HEK293 (cell line): ENCODE results near the gene NATD1.
A peak's percentile ranks its signal among the peaks of the same experiment; 100 is the strongest.

Source experiments
- ELK4 ChIP-seq: IDR thresholded peaks from 2 replicates; pipeline ENCODE4 v1.6.1; 2011; ENCODE audit warnings: mild to moderate bottlenecking, low read depth, low read length, borderline replicate concordance
- RBAK ChIP-seq: fragments of 450-650 bp; formaldehyde crosslinking; IDR thresholded peaks from 2 replicates; pipeline ENCODE4 v1.5.1; 2016; ENCODE audit warnings: missing biosample characterization, missing genetic modification characterization
- SCRT1 ChIP-seq: fragments of 450-650 bp; formaldehyde crosslinking; IDR thresholded peaks from 2 replicates; pipeline ENCODE4 v1.5.1; 2016; ENCODE audit warnings: missing biosample characterization, missing genetic modification characterization, borderline replicate concordance
- ZBTB21 ChIP-seq: fragments of 450-650 bp; formaldehyde crosslinking; IDR thresholded peaks from 2 replicates; pipeline ENCODE4 v1.5.1; 2017; ENCODE audit warnings: missing biosample characterization, missing genetic modification characterization
- ZBTB44 ChIP-seq: fragments of 450-650 bp; IDR thresholded peaks from 2 replicates; pipeline ENCODE4 v1.5.1; 2018; ENCODE audit warnings: missing biosample characterization, mild to moderate bottlenecking, missing genetic modification characterization
- ZBTB48 ChIP-seq: fragments of 450-650 bp; formaldehyde crosslinking; IDR thresholded peaks from 2 replicates; pipeline ENCODE4 v1.5.1; 2016; ENCODE audit warnings: missing biosample characterization, missing genetic modification characterization
- ZBTB8A ChIP-seq: fragments of 450-650 bp; formaldehyde crosslinking; IDR thresholded peaks from 2 replicates; pipeline ENCODE4 v1.5.1; 2016; ENCODE audit warnings: missing biosample characterization, missing genetic modification characterization
- ZNF132 ChIP-seq: fragments of 450-650 bp; formaldehyde crosslinking; IDR thresholded peaks from 2 replicates; pipeline ENCODE4 v1.5.1; 2017; ENCODE audit warnings: missing biosample characterization, missing genetic modification characterization, borderline replicate concordance
- ZNF19 ChIP-seq: fragments of 450-650 bp; formaldehyde crosslinking; IDR thresholded peaks from 2 replicates; pipeline ENCODE4; 2016; ENCODE audit warnings: missing biosample characterization, missing genetic modification characterization, low read depth
- ZNF202 ChIP-seq: fragments of 450-650 bp; formaldehyde crosslinking; IDR thresholded peaks from 2 replicates; pipeline ENCODE4 v1.5.1; 2016; ENCODE audit warnings: missing biosample characterization, missing genetic modification characterization, borderline replicate concordance
- ZNF214 ChIP-seq: fragments of 450-650 bp; formaldehyde crosslinking; IDR thresholded peaks from 2 replicates; pipeline ENCODE4 v1.5.1; 2017; ENCODE audit warnings: missing biosample characterization, mild to moderate bottlenecking, missing genetic modification characterization, borderline replicate concordance
- ZNF266 ChIP-seq: fragments of 450-650 bp; formaldehyde crosslinking; IDR thresholded peaks from 2 replicates; pipeline ENCODE4 v1.5.1; 2016; ENCODE audit warnings: missing biosample characterization, missing genetic modification characterization, low read depth
- ZNF366 ChIP-seq: fragments of 450-650 bp; formaldehyde crosslinking; conservative IDR thresholded peaks from 2 replicates; pipeline ENCODE4 v1.5.1; 2016; ENCODE audit warnings: missing biosample characterization, missing genetic modification characterization
- ZNF473 ChIP-seq: fragments of 450-650 bp; formaldehyde crosslinking; IDR thresholded peaks from 2 replicates; pipeline ENCODE4 v1.5.1; 2017; ENCODE audit warnings: missing biosample characterization, missing genetic modification characterization
- ZNF514 ChIP-seq: fragments of 450-650 bp; formaldehyde crosslinking; IDR thresholded peaks from 2 replicates; pipeline ENCODE4 v1.5.1; 2016; ENCODE audit warnings: missing biosample characterization, missing genetic modification characterization
- ZNF530 ChIP-seq: fragments of 450-650 bp; formaldehyde crosslinking; IDR thresholded peaks from 2 replicates; pipeline ENCODE4 v1.5.1; 2016; ENCODE audit warnings: low read depth, missing biosample characterization, missing genetic modification characterization
- ZNF549 ChIP-seq: fragments of 450-650 bp; IDR thresholded peaks from 2 replicates; pipeline ENCODE4 v1.5.1; 2018; ENCODE audit warnings: missing biosample characterization, missing genetic modification characterization, mild to moderate bottlenecking, inconsistent platforms, moderate library complexity
- ZNF558 ChIP-seq: fragments of 450-650 bp; formaldehyde crosslinking; IDR thresholded peaks from 2 replicates; pipeline ENCODE4 v1.5.1; 2016; ENCODE audit warnings: missing biosample characterization, missing genetic modification characterization
- ZNF561 ChIP-seq: fragments of 450-650 bp; IDR thresholded peaks from 2 replicates; pipeline ENCODE4 v1.5.1; 2018; ENCODE audit warnings: missing biosample characterization, missing genetic modification characterization, borderline replicate concordance
- ZNF600 ChIP-seq: fragments of 450-650 bp; formaldehyde crosslinking; IDR thresholded peaks from 2 replicates; pipeline ENCODE4 v1.5.1; 2016; ENCODE audit warnings: missing biosample characterization, missing genetic modification characterization
- ZNF621 ChIP-seq: fragments of 450-650 bp; formaldehyde crosslinking; IDR thresholded peaks from 2 replicates; pipeline ENCODE4 v1.5.1; 2017; ENCODE audit warnings: missing biosample characterization, missing genetic modification characterization
- ZNF629 ChIP-seq: fragments of 450-650 bp; formaldehyde crosslinking; IDR thresholded peaks from 2 replicates; pipeline ENCODE4 v1.5.1; 2017; ENCODE audit warnings: missing biosample characterization, missing genetic modification characterization
- ZNF692 ChIP-seq: fragments of 450-650 bp; formaldehyde crosslinking; IDR thresholded peaks from 2 replicates; pipeline ENCODE4 v1.5.1; 2016; ENCODE audit warnings: missing biosample characterization, missing genetic modification characterization
- ZNF747 ChIP-seq: fragments of 450-650 bp; formaldehyde crosslinking; IDR thresholded peaks from 2 replicates; pipeline ENCODE4 v1.5.1; 2016; ENCODE audit warnings: missing biosample characterization, missing genetic modification characterization
- ZNF792 ChIP-seq: fragments of 450-650 bp; formaldehyde crosslinking; IDR thresholded peaks from 2 replicates; pipeline ENCODE4 v1.5.1; 2016; ENCODE audit warnings: missing biosample characterization, missing genetic modification characterization
- ZNF837 ChIP-seq: fragments of 450-650 bp; formaldehyde crosslinking; IDR thresholded peaks from 2 replicates; pipeline ENCODE4 v1.5.1; 2016; ENCODE audit warnings: missing biosample characterization, missing genetic modification characterization
- TF ChIP-seq, protein P1 (sequence below): fragments of 450-650 bp; formaldehyde crosslinking; conservative IDR thresholded peaks from 2 replicates; pipeline ENCODE4 v1.5.1; 2016; ENCODE audit warnings: low read depth, missing biosample characterization, missing genetic modification characterization
- TF ChIP-seq, protein P2 (sequence below): fragments of 450-650 bp; IDR thresholded peaks from 2 replicates; pipeline ENCODE4 v1.5.1; 2018; ENCODE audit warnings: missing biosample characterization, missing genetic modification characterization
- TF ChIP-seq, protein P3 (sequence below): fragments of 450-650 bp; formaldehyde crosslinking; IDR thresholded peaks from 2 replicates; pipeline ENCODE4 v1.5.1; 2016; ENCODE audit warnings: missing biosample characterization, missing genetic modification characterization

Gene NATD1

GRCh38 chr17:21284319-21285163 is 31.3 kb upstream of the NATD1 start, which contains the start of gene MAP2K3 (continued):
- no peak for TF ChIP-seq ELK4
- TF ChIP-seq ZNF549 (tag by site-specific recombination) = no peak
- no peak for TF ChIP-seq ZNF747 (tag by site-specific recombination)
- TF ChIP-seq ZNF600 (tag by site-specific recombination) = no peak
- TF ChIP-seq ZNF692 = peak; percentile 95
- TF ChIP-seq ZNF266 = no peak
- no peak for TF ChIP-seq ZNF629 (tag by site-specific recombination)
- TF ChIP-seq ZNF202 (tag by site-specific recombination) = no peak
- TF ChIP-seq, protein P1, sequence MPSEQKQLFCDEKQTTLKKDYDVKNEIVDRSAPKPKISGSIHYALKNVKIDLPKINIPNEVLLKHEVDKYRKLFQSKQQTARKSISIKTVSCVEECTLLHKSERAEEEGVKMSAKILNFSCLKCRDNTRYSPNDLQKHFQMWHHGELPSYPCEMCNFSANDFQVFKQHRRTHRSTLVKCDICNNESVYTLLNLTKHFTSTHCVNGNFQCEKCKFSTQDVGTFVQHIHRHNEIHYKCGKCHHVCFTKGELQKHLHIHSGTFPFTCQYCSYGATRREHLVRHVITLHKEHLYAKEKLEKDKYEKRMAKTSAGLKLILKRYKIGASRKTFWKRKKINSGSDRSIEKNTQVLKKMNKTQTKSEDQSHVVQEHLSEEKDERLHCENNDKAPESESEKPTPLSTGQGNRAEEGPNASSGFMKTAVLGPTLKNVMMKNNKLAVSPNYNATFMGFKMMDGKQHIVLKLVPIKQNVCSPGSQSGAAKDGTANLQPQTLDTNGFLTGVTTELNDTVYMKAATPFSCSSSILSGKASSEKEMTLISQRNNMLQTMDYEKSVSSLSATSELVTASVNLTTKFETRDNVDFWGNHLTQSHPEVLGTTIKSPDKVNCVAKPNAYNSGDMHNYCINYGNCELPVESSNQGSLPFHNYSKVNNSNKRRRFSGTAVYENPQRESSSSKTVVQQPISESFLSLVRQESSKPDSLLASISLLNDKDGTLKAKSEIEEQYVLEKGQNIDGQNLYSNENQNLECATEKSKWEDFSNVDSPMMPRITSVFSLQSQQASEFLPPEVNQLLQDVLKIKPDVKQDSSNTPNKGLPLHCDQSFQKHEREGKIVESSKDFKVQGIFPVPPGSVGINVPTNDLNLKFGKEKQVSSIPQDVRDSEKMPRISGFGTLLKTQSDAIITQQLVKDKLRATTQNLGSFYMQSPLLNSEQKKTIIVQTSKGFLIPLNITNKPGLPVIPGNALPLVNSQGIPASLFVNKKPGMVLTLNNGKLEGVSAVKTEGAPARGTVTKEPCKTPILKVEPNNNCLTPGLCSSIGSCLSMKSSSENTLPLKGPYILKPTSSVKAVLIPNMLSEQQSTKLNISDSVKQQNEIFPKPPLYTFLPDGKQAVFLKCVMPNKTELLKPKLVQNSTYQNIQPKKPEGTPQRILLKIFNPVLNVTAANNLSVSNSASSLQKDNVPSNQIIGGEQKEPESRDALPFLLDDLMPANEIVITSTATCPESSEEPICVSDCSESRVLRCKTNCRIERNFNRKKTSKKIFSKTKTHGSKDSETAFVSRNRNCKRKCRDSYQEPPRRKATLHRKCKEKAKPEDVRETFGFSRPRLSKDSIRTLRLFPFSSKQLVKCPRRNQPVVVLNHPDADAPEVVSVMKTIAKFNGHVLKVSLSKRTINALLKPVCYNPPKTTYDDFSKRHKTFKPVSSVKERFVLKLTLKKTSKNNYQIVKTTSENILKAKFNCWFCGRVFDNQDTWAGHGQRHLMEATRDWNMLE (tag by site-specific recombination) = no peak
- no peak for TF ChIP-seq RBAK (tag by site-specific recombination)
- TF ChIP-seq ZNF132 = no peak
- no peak for TF ChIP-seq SCRT1 (tag by site-specific recombination)
- TF ChIP-seq ZNF837 = no peak
- peak; percentile 99 for TF ChIP-seq ZBTB8A (tag by site-specific recombination)
- TF ChIP-seq ZNF514 (tag by site-specific recombination) = no peak
- no peak for TF ChIP-seq ZNF473
- TF ChIP-seq, protein P2, sequence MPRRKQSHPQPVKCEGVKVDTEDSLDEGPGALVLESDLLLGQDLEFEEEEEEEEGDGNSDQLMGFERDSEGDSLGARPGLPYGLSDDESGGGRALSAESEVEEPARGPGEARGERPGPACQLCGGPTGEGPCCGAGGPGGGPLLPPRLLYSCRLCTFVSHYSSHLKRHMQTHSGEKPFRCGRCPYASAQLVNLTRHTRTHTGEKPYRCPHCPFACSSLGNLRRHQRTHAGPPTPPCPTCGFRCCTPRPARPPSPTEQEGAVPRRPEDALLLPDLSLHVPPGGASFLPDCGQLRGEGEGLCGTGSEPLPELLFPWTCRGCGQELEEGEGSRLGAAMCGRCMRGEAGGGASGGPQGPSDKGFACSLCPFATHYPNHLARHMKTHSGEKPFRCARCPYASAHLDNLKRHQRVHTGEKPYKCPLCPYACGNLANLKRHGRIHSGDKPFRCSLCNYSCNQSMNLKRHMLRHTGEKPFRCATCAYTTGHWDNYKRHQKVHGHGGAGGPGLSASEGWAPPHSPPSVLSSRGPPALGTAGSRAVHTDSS = no peak
- no peak for TF ChIP-seq ZBTB21 (tag by site-specific recombination)
- TF ChIP-seq ZNF366 (tag by site-specific recombination) = no peak
- no peak for TF ChIP-seq ZNF792 (tag by site-specific recombination)
- TF ChIP-seq ZNF558 = no peak
- TF ChIP-seq ZNF530 (tag by site-specific recombination) = no peak
- no peak for TF ChIP-seq ZNF214 (tag by site-specific recombination)
- TF ChIP-seq ZBTB48 = no peak
- TF ChIP-seq ZNF561 = no peak
- no peak for TF ChIP-seq ZNF621 (tag by site-specific recombination)
- TF ChIP-seq ZNF19 (tag by site-specific recombination) = no peak
- TF ChIP-seq, protein P3, sequence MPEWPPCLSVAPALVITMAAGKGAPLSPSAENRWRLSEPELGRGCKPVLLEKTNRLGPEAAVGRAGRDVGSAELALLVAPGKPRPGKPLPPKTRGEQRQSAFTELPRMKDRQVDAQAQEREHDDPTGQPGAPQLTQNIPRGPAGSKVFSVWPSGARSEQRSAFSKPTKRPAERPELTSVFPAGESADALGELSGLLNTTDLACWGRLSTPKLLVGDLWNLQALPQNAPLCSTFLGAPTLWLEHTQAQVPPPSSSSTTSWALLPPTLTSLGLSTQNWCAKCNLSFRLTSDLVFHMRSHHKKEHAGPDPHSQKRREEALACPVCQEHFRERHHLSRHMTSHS (tag by site-specific recombination) = no peak
- TF ChIP-seq ZBTB44 (tag by site-specific recombination) = no peak
